ENCODE data around the gene HOXA9. TPM values are rescaled to one million over a fixed set of nuclear protein-coding genes. Genes with fewer than 3 reads are reported as not detected.

The HOXA9 gene
- total RNA-seq, 1 donor from 2014 or later: not detected

DNA sequence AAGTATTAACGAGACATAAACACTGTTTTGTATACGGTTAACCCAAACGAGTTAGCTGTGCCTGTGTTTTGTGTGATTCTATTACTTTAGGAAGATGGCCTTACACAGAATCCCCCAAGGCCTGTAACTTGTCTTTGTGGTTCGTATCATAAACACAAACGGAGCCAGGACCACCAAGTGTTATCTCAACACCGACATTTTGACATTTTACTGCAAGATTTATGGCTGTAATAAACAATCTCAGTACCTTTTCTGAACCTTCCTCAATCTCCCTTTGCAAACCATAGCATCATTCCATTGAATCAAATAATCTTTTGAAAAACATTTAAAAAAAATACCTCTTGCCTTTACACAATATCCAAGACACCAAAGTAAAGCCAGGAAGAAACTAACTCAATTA, 32.4 kb downstream of the HOXA9 start:
- H3K27ac Mint-ChIP-seq: no peak overlapping the region
- Histone ChIP-seq H3K27me3 (peaks cover 100% of the 10 kb centered on the region), H3K4me3 (no peak overlapping the region), H3K9ac (no peak overlapping the region), H4K20me1 (ENCODE audit: low read depth) (peaks cover 78% of the 10 kb centered on the region), H2AFZ (replicated peaks) (no peak overlapping the region), H3K4me2 (no peak overlapping the region), H3K79me2 (ENCODE audit: low read depth) (no peaks in the 10 kb centered on the region), H3K27ac (no peak overlapping the region), H3K9me3 (ENCODE audit: low read depth) (no peaks in the 10 kb centered on the region), H3K36me3 (no peaks in the 10 kb centered on the region), H3F3A (ENCODE audit: low read depth) (no peaks in the 10 kb centered on the region), H3K4me1 (no peaks in the 10 kb centered on the region)
- no peak overlapping the region for H3K4me3 Mint-ChIP-seq
- H3K4me1 Mint-ChIP-seq: no peaks in the 10 kb centered on the region
- no peak for DNase-seq (ENCODE audit: low spot score)
- TF ChIP-seq EZH2 (IDR thresholded peaks at IDR 0.05) (no peak), EZH2phosphoT487 (IDR thresholded peaks at IDR 0.05) (no peak)
- TF ChIP-seq, protein P1, sequence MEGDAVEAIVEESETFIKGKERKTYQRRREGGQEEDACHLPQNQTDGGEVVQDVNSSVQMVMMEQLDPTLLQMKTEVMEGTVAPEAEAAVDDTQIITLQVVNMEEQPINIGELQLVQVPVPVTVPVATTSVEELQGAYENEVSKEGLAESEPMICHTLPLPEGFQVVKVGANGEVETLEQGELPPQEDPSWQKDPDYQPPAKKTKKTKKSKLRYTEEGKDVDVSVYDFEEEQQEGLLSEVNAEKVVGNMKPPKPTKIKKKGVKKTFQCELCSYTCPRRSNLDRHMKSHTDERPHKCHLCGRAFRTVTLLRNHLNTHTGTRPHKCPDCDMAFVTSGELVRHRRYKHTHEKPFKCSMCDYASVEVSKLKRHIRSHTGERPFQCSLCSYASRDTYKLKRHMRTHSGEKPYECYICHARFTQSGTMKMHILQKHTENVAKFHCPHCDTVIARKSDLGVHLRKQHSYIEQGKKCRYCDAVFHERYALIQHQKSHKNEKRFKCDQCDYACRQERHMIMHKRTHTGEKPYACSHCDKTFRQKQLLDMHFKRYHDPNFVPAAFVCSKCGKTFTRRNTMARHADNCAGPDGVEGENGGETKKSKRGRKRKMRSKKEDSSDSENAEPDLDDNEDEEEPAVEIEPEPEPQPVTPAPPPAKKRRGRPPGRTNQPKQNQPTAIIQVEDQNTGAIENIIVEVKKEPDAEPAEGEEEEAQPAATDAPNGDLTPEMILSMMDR (IDR thresholded peaks at IDR 0.05): no peak
- H3K9me3 Mint-ChIP-seq: peaks cover 21% of the 10 kb centered on the region
- peaks cover 86% of the 10 kb centered on the region for H3K27me3 Mint-ChIP-seq (ENCODE audit: insufficient read depth, low read depth)
- peaks cover 2% of the 10 kb centered on the region for H3K36me3 Mint-ChIP-seq

DNA sequence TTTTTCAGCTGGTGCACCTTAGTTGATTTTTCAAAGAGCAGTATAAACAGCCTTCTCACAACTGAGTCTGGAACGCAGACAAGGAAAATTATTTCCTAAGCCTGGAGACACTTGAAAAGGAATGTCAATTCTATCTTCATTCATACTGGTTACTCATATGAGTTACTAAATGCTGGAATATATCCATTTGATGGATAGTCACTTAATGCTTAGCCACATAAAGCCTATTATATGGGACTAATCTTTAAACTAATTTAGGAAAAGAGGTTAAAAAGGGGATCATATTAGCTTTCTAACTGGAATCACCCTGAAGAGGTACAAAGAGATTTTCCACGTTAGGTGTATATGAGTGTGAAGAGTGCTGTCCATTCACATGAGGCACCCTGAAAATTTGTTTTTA, 33.1 kb downstream of the HOXA9 start:
- TF ChIP-seq, protein P1 (IDR thresholded peaks at IDR 0.05): no peak
- TF ChIP-seq EZH2 (IDR thresholded peaks at IDR 0.05): no peak
- TF ChIP-seq EZH2phosphoT487 (IDR thresholded peaks at IDR 0.05): no peak
- Histone ChIP-seq H3K9ac (no peak overlapping the region), H3F3A (ENCODE audit: low read depth) (no peaks in the 10 kb centered on the region), H3K4me2 (no peak overlapping the region), H3K27ac (no peak overlapping the region), H3K4me3 (no peak overlapping the region), H3K9me3 (ENCODE audit: low read depth) (no peaks in the 10 kb centered on the region), H3K36me3 (no peaks in the 10 kb centered on the region), H2AFZ (replicated peaks) (no peak overlapping the region), H3K27me3 (peaks cover 100% of the 10 kb centered on the region), H3K4me1 (no peaks in the 10 kb centered on the region), H4K20me1 (ENCODE audit: low read depth) (peaks cover 78% of the 10 kb centered on the region), H3K79me2 (ENCODE audit: low read depth) (no peaks in the 10 kb centered on the region)
- H3K36me3 Mint-ChIP-seq: peaks cover 2% of the 10 kb centered on the region
- DNase-seq (ENCODE audit: low spot score): no peak
- H3K4me1 Mint-ChIP-seq: no peaks in the 10 kb centered on the region
- H3K9me3 Mint-ChIP-seq: peaks cover 21% of the 10 kb centered on the region
- no peak overlapping the region for H3K27ac Mint-ChIP-seq
- H3K4me3 Mint-ChIP-seq: no peak overlapping the region
- peaks cover 86% of the 10 kb centered on the region for H3K27me3 Mint-ChIP-seq (ENCODE audit: insufficient read depth, low read depth)

DNA sequence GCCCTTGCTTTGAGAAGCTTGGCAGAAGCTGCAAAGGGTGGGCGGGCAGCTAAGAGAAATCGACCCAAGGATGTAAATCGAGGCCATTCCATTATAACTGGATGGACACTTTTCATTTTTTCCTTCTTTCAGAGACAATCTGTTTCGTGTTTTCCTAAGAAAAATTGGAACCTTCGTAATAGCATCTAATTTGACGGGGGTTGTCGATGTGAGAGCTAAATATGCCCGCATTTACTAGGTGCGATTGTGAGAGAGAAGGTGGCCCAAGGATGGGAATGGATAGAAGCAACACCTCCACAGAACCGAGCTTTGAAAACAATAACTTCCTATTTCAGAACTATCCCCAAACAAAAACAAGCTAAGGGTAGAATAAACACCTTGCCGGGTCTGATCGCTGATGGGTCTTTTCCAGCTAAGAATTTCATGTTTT, 33.9 kb downstream of the HOXA9 start:
- peaks cover 100% of the 10 kb centered on the region for H3K27me3 ChIP-seq
- no peak overlapping the region for H2AFZ ChIP-seq (replicated peaks)
- H3K36me3 Mint-ChIP-seq: peaks cover 2% of the 10 kb centered on the region
- H3K4me2 ChIP-seq: peak overlapping the region; percentile 62
- no peak for DNase-seq (ENCODE audit: low spot score)
- H3K4me3 Mint-ChIP-seq: peak overlapping the region; percentile 50
- H3K36me3 ChIP-seq: no peaks in the 10 kb centered on the region
- no peak overlapping the region for H3K9ac ChIP-seq
- no peaks in the 10 kb centered on the region for H3K4me1 ChIP-seq
- H3K4me3 ChIP-seq: peak overlapping the region; percentile 41
- no peaks in the 10 kb centered on the region for H3K79me2 ChIP-seq (ENCODE audit: low read depth)
- H3K9me3 Mint-ChIP-seq: peaks cover 21% of the 10 kb centered on the region
- peaks cover 86% of the 10 kb centered on the region for H3K27me3 Mint-ChIP-seq (ENCODE audit: insufficient read depth, low read depth)
- no peaks in the 10 kb centered on the region for H3K4me1 Mint-ChIP-seq
- H4K20me1 ChIP-seq (ENCODE audit: low read depth): peaks cover 77% of the 10 kb centered on the region
- H3K9me3 ChIP-seq (ENCODE audit: low read depth): no peaks in the 10 kb centered on the region
- no peak overlapping the region for H3K27ac ChIP-seq
- TF ChIP-seq EZH2phosphoT487 (IDR thresholded peaks at IDR 0.05) (no peak), EZH2 (IDR thresholded peaks at IDR 0.05) (peak; percentile 56)
- H3F3A ChIP-seq (ENCODE audit: low read depth): no peaks in the 10 kb centered on the region
- no peak overlapping the region for H3K27ac Mint-ChIP-seq

DNA sequence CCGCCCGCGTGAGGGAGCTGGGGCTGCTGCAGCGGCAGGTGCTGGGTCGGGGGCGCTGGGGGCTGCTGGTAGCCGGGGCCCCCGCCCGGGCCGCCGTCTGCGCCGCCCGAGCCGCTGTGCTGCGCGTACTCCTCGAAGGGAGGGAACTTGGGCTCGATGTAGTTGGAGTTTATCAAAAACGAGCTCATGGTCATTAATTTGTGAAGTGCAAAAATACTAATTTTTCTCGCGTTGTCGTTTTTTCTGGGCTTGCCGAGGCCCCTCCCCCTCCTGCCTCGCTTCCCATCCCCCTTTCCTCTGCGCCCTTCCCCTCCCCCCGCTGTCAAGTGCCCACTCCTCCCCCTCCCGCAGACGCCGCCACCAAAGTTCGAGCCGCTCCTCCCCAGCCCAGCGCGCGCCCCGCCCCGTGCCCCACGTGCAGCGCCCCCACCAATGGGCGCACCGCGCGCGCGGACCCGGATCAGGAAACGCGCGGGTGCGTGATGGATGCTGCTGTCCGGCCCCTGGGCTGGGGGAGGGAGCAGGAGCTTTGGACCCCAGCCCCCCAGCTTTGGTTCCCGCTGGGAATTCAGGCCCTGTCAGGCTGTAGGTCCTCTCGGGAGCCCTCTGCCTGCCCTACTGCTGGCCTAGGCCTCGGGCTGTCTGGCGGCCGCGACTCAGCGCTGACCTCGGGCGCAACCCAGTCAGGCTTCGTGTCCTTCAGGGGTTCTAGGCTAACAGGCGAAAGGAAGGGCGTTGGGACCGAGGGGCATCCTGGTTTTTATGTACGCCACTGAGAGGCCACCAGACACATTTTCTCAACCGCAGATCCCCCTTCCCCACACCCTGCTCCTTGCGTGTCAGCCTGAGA, 34.6 kb downstream of the HOXA9 start, which contains the start of gene HOXA4:
TSS of gene HOXA4 (minus strand) at position 218 of the 850 bp plus-strand sequence. CDS start at position 194, 24 bp downstream.
- Mint-ChIP-seq H3K4me1 (no peaks in the 10 kb centered on the region), H3K4me3 (peak within 1 kb of the TSS; percentile 69), H3K27me3 (ENCODE audit: insufficient read depth, low read depth) (peaks cover 85% of the 10 kb centered on the region), H3K36me3 (peaks cover 2% of the 10 kb centered on the region), H3K9me3 (peaks cover 21% of the 10 kb centered on the region), H3K27ac (no peak within 1 kb of the TSS)
- Histone ChIP-seq H2AFZ (replicated peaks) (peak within 1 kb of the TSS; percentile 68), H3K4me2 (peak within 1 kb of the TSS; percentile 62), H3K79me2 (ENCODE audit: low read depth) (no peaks in the 10 kb centered on the region), H3K4me3 (peak within 1 kb of the TSS; percentile 41), H3K9ac (no peak within 1 kb of the TSS), H3F3A (ENCODE audit: low read depth) (no peaks in the 10 kb centered on the region), H3K36me3 (no peaks in the 10 kb centered on the region), H3K27me3 (peaks cover 100% of the 10 kb centered on the region), H4K20me1 (ENCODE audit: low read depth) (peaks cover 77% of the 10 kb centered on the region), H3K9me3 (ENCODE audit: low read depth) (no peaks in the 10 kb centered on the region), H3K27ac (no peak within 1 kb of the TSS), H3K4me1 (no peaks in the 10 kb centered on the region)
- TF ChIP-seq, protein P1 (IDR thresholded peaks at IDR 0.05): no peak
- TF ChIP-seq EZH2 (IDR thresholded peaks at IDR 0.05): peak; percentile 90
- peak; percentile 91 for TF ChIP-seq EZH2phosphoT487 (IDR thresholded peaks at IDR 0.05)
- DNase-seq (ENCODE audit: low spot score): peak; percentile 79
